GM12872 (cell line): Measurements from ENCODE around the gene SRPK1.

Experiments
- CTCF ChIP-seq: IDR thresholded peaks from 3 replicates; pipeline ENCODE4 v1.5.1; 2011; ENCODE audit warnings: low read depth, mild to moderate bottlenecking, low read length, moderate library complexity; ENCODE audit not compliant: insufficient read depth

The SRPK1 gene

GRCh38 chr6:35955970-35956369 is 35.1 kb upstream of the SRPK1 start:
- TF ChIP-seq CTCF = peak; percentile 37

GRCh38 chr6:35955521-35955920 is 34.6 kb upstream of the SRPK1 start:
- TF ChIP-seq CTCF = no peak

GRCh38 chr6:35955071-35955470 is 34.2 kb upstream of the SRPK1 start:
- TF ChIP-seq CTCF = no peak

GRCh38 chr6:35954333-35954732 is 33.4 kb upstream of the SRPK1 start:
- TF ChIP-seq CTCF = no peak

GRCh38 chr6:35948725-35949124 is 27.8 kb upstream of the SRPK1 start:
- peak; percentile 51; the same call in 2 of the 3 replicates for TF ChIP-seq CTCF

- no peak for TF ChIP-seq CTCF
These were observed 24.7 kb upstream of the SRPK1 start for GRCh38 chr6:35945650-35946025.

GRCh38 chr6:35943390-35943789 is 22.5 kb upstream of the SRPK1 start:
- no peak for TF ChIP-seq CTCF

GRCh38 chr6:35942355-35942754 is 21.5 kb upstream of the SRPK1 start:
- no peak for TF ChIP-seq CTCF
